Esophagus mucosa (tissue), 1 donor: ENCODE measurements around the gene LEF1. TPM values are rescaled to one million over a fixed set of nuclear protein-coding genes. Genes with fewer than 3 reads are reported as not detected.

Experiments
- ATAC-seq: fragments of 200-7000 bp; cut with Tn5 transposase; one replicate; pipeline ENCODE4 v1.9.1; 2020
- total RNA-seq: library from RNA; stranded (reverse); gene quantifications from one replicate; pipeline ENCODE4 v1.2.4, GENCODE V29; 2023
- donor health status: DM: yes; HTN: yes; CAD: no.

Gene LEF1
- total RNA-seq, 1 donor from 2014 or later = 10.0 TPM

- no peak for ATAC-seq
Measured at GRCh38 chr4:108056418-108056817, 112.3 kb downstream of the LEF1 start.

GRCh38 chr4:108055787-108056186, 112.9 kb downstream of the LEF1 start:
- ATAC-seq = no peak

- no peak for ATAC-seq
Measured at GRCh38 chr4:108054025-108054638, 114.6 kb downstream of the LEF1 start.

- ATAC-seq = no peak
Measured at GRCh38 chr4:108053251-108053711, 115.5 kb downstream of the LEF1 start.

- no peak for ATAC-seq
Measured at GRCh38 chr4:108052558-108053120, 116.1 kb downstream of the LEF1 start.

GRCh38 chr4:108051343-108051742, 117.4 kb downstream of the LEF1 start:
- ATAC-seq = no peak

- peak; percentile 20 for ATAC-seq
Measured at GRCh38 chr4:108050166-108051111, 118.3 kb downstream of the LEF1 start.

- no peak for ATAC-seq
Measured at GRCh38 chr4:108049406-108049805, 119.3 kb downstream of the LEF1 start.

- no peak for ATAC-seq
Measured at GRCh38 chr4:108048997-108049396, 119.7 kb downstream of the LEF1 start.

- ATAC-seq = no peak
Measured at GRCh38 chr4:108048157-108048556, 120.6 kb downstream of the LEF1 start.

- no peak for ATAC-seq
Measured at GRCh38 chr4:108047199-108047598, 121.5 kb downstream of the LEF1 start.

- ATAC-seq = no peak
Measured at GRCh38 chr4:108045687-108046024, 123.1 kb downstream of the LEF1 start.

GRCh38 chr4:108044951-108045686, 123.6 kb downstream of the LEF1 start:
- no peak for ATAC-seq

GRCh38 chr4:108043526-108043925, 125.2 kb downstream of the LEF1 start:
- ATAC-seq = no peak

- ATAC-seq = no peak
Measured at GRCh38 chr4:108042927-108043326, 125.8 kb downstream of the LEF1 start.

GRCh38 chr4:108037884-108038283, 130.8 kb downstream of the LEF1 start:
- ATAC-seq = peak; percentile 38

GRCh38 chr4:108036213-108036612, 132.5 kb downstream of the LEF1 start:
- no peak for ATAC-seq

- ATAC-seq = no peak
Measured at GRCh38 chr4:108035691-108036090, 133.0 kb downstream of the LEF1 start.

GRCh38 chr4:108034565-108034964, 134.2 kb downstream of the LEF1 start:
- no peak for ATAC-seq

GRCh38 chr4:108033348-108033747, 135.4 kb downstream of the LEF1 start:
- no peak for ATAC-seq

GRCh38 chr4:108031427-108032083, 137.2 kb downstream of the LEF1 start:
- ATAC-seq = peak; percentile 35

GRCh38 chr4:108030332-108030731, 138.4 kb downstream of the LEF1 start:
- ATAC-seq = peak; percentile 85
